LNCaP clone FGC (cell line): ENCODE measurements around the gene UPK3A.

Source experiments
- DNase-seq: peaks from one replicate; pipeline ENCODE4 v3.0.0-alpha.2; 2011; ENCODE audit warnings: low read depth
- H3K4me3 ChIP-seq: 2 replicates; pipeline ENCODE4 v1.5.1; 2011; ENCODE audit warnings: mild to moderate bottlenecking, low read depth, low read length, control low read depth
- TF ChIP-seq, protein P1 (sequence below): IDR thresholded peaks from 2 replicates; pipeline ENCODE4 v1.5.1; 2012; ENCODE audit warnings: mild to moderate bottlenecking; ENCODE audit not compliant: control insufficient read depth, insufficient read depth; ENCODE audit errors: extremely low read depth

The UPK3A gene

DNA sequence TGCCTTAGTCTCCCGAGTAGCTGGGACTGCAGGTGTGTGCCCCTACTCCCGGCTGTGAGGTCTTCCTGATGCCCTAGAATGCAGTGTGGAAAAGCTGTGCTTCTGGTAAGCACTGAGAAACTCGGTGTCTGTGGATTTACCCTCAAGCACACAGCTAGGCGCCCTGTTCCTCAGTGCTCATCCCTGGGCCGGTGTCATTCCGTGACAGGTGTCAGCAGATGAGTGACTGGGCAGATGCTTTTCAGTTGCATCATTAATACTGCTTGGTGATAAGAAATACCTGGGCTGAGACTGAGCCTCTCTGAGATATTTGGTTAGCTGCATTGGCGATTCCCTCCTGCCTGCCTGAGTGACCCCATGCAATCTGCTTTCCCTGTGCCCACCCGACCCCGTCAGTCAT, 46.7 kb downstream of the UPK3A start:
- H3K4me3 ChIP-seq: no peak overlapping the region
- TF ChIP-seq, protein P1, sequence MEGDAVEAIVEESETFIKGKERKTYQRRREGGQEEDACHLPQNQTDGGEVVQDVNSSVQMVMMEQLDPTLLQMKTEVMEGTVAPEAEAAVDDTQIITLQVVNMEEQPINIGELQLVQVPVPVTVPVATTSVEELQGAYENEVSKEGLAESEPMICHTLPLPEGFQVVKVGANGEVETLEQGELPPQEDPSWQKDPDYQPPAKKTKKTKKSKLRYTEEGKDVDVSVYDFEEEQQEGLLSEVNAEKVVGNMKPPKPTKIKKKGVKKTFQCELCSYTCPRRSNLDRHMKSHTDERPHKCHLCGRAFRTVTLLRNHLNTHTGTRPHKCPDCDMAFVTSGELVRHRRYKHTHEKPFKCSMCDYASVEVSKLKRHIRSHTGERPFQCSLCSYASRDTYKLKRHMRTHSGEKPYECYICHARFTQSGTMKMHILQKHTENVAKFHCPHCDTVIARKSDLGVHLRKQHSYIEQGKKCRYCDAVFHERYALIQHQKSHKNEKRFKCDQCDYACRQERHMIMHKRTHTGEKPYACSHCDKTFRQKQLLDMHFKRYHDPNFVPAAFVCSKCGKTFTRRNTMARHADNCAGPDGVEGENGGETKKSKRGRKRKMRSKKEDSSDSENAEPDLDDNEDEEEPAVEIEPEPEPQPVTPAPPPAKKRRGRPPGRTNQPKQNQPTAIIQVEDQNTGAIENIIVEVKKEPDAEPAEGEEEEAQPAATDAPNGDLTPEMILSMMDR: no peak

DNA sequence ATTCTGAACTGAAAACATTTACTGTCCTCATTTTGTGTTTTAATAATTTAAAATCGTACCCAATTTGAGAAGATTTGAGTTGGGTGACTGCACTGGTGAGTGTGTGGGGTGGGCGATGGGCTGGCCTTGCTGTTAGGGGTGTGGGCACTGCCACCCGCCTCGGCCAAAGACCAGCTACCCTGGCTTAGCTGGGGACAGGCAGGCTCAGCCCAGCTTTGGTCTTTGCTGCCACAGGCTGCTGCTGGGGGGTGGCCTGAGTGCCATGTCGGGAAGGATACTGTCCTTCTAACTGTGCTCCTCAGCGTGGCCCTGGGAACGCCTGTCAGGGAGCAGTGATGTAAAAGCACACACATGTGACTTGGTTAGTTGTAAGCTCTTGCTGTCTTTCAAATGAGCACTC, 47.3 kb downstream of the UPK3A start:
- no peak for DNase-seq
- H3K4me3 ChIP-seq: no peak overlapping the region
- TF ChIP-seq, protein P1: no peak

More for the DNA sequence above, 46.7 kb downstream of the UPK3A start:
- no peak for DNase-seq

DNA sequence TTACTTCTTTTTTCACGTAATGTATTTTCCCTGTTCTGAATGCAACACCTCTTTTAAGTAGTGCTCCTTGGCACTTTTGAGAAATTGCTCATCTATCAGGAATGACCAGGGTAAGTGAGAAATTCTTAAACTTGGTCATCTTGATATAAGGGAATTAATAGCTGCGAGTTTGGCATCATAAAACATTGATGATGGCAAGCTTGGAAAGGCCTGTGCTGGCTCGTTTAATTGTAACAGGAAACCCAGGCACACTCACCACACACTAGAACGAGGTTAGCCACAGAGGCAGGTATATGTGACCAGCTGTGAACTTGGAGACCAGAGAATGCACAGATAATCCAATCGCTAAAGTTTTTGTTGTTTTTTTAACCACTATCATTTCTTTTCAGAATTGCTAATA, 49.3 kb downstream of the UPK3A start:
- no peak overlapping the region for H3K4me3 ChIP-seq
- TF ChIP-seq, protein P1: no peak
- peak; percentile 88 for DNase-seq

DNA sequence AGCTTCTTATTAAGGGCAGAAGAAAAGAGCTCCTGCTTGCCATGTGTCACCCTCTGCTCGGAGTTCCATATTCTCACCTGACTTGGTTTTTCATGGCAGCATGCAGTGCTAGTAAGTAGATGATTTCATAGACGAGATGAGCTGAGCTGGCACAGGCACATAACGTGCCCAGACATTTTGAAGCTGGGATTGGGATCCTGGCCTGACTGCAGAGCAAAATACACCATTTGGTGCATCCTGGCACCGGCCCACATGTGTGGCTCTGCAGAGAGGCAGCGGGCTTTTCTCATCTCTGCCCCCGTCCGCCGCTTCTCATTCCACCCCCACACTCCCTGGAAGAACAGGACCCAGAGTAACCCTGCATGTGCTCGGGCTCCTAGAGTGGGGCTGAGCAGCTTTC, 49.8 kb downstream of the UPK3A start:
- TF ChIP-seq, protein P1: no peak
- no peak for DNase-seq
- no peak overlapping the region for H3K4me3 ChIP-seq

DNA sequence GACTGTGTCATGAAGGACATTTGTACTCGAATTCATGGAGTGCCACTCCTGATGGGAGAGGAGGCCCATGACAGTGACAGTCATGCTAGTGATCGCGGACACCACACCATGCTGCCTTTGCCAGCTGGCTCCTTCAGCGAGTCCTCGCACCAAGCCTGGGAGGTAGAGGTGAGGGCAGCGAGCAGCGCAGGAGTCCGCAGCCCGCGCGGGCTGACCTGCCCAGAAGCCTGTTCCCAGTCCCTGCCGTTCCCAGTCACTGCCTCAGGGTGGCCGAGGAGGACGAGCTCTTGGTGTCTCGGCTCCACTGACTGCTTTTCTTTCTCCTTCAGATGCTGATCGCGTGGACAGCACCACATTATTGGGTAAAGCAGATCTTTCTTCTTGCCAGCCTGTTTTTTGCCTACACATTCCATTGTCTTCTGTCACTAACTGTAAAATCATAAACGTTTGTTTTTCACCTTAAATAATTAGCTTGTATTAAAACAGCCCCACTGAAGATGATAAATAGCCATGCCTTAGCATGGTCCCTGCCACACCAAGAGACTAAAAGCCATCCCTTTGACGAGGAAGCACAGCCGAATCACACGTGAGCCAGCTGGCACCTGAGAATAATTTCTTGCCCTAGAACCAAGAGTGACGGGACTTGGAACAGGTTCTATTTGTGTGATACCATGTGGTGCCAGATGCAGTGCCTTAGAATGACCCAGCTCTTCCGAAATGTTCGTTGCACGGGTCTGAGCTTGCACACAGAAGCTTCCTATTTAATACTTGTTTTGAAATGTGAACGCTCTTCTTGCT, 50.5 kb downstream of the UPK3A start:
- TF ChIP-seq, protein P1: peak; percentile 49
- DNase-seq: peak; percentile 85

DNA sequence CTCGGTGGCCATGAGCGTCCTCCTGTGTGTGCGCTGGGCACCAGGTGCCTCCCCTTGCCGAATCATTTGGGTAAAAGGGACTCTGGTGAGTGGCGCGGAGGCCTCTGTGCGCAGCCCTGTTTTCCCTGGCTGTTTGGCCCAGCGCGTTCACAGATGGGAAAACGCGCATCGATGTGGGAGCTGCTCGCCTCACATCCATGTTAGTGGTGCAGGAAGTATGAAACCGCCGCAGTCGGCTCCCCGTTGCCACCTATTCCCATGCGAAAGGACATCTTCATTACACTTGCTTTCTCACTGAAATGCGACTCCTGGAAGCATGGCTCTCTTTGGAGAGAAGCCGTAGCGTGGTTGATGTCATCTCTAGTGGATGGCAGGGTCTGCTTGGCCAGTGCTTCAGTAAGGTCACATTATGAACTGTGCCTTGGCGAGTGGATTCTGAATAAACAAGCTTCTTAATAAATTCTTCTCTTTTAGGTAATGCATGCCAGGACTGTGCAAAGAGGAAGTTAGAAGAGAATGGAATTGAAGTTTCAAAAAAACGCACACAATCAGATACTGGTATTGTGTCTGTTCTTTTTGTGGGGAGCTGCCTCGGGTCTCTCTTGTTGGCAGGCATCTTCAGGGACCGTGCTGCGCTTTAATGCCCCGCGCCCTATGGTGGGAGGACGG, 51.2 kb downstream of the UPK3A start:
- TF ChIP-seq, protein P1: no peak
- DNase-seq: peak; percentile 64

More for the DNA sequence above, 50.5 kb downstream of the UPK3A start:
- no peak overlapping the region for H3K4me3 ChIP-seq

More for the DNA sequence above, 51.2 kb downstream of the UPK3A start:
- 0 out of 2 replicates have a peak overlapping the region, but pooled peaks have one; percentile 3 for H3K4me3 ChIP-seq
